Astrocyte (in vitro differentiated cells and primary cell): ENCODE measurements around the gene SEPTIN12.

Experiments used
- CTCF ChIP-seq: IDR thresholded peaks from 2 replicates; pipeline ENCODE4 v1.5.1; 2011; ENCODE audit warnings: low read depth, mild to moderate bottlenecking, inconsistent platforms, low read length, moderate library complexity; ENCODE audit not compliant: insufficient read depth
- EZH2 ChIP-seq: IDR thresholded peaks from 2 replicates; pipeline ENCODE4 v1.6.1; 2012; ENCODE audit warnings: mild to moderate bottlenecking, low read length, inconsistent platforms; ENCODE audit not compliant: insufficient read depth

- TF ChIP-seq CTCF, result no peak
- no peak for TF ChIP-seq EZH2
These were observed 33.3 kb downstream of the SEPTIN12 start for GRCh38 chr16:4754865-4755264.
